K562 (cell line): ENCODE results near the gene SPEM1.

Experiments
- EZH2 ChIP-seq: IDR thresholded peaks from 2 replicates; pipeline ENCODE4 v1.6.1; 2012; ENCODE audit warnings: low read depth, mild to moderate bottlenecking, inconsistent platforms, low read length, borderline replicate concordance
- JUND ChIP-seq, 2 experiments: IDR thresholded peaks; 2 replicates in 1 of 2; 3 replicates in 1 of 2; pipeline ENCODE4 v1.6.1; 2011; ENCODE audit warnings: borderline replicate concordance in 2 of 2, low read depth in 2 of 2, low read length in 2 of 2, improper control_type of control experiment in 1 of 2, missing biosample characterization in 1 of 2, missing genetic modification characterization in 1 of 2, missing genetic modification reagents in 1 of 2
- TF ChIP-seq, protein P1 (sequence below): fragments of 250-450 bp; sonication (Bioruptor Pico); IDR thresholded peaks from 2 replicates; pipeline ENCODE4 v1.5.0; 2021; ENCODE audit warnings: mild to moderate bottlenecking, borderline replicate concordance

DNA sequence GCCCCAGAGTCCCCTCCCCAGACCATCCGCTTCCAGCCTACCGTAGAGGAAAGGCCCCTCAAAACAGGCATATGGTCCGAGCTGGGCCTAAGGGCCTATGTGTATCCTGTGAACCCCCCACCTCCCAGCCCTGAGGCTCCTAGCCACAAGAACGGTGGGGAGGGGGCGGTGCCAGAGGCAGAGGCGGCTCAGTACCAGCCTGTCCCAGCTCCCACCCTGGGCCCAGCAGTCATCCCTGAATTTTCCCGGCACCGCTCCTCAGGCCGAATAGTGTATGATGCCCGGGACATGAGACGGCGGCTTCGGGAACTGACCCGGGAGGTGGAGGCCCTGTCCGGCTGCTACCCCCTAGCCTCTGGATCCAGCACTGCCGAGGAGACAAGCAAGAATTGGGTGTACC, 1.1 kb downstream of the SPEM1 start:
- TF ChIP-seq JUND (IDR thresholded peaks at IDR 0.05; ENCODE audit: borderline replicate concordance, low read depth, low read length) (no peak), JUND (tag; IDR thresholded peaks at IDR 0.05; ENCODE audit: borderline replicate concordance, low read depth, low read length) (no peak), EZH2 (no peak)
- TF ChIP-seq, protein P1, sequence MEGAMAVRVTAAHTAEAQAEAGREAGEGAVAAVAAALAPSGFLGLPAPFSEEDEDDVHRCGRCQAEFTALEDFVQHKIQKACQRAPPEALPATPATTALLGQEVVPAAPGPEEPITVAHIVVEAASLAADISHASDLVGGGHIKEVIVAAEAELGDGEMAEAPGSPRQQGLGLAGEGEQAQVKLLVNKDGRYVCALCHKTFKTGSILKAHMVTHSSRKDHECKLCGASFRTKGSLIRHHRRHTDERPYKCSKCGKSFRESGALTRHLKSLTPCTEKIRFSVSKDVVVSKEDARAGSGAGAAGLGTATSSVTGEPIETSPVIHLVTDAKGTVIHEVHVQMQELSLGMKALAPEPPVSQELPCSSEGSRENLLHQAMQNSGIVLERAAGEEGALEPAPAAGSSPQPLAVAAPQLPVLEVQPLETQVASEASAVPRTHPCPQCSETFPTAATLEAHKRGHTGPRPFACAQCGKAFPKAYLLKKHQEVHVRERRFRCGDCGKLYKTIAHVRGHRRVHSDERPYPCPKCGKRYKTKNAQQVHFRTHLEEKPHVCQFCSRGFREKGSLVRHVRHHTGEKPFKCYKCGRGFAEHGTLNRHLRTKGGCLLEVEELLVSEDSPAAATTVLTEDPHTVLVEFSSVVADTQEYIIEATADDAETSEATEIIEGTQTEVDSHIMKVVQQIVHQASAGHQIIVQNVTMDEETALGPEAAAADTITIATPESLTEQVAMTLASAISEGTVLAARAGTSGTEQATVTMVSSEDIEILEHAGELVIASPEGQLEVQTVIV (CRISPR knock-in tag) = no peak
